ENCODE measurements around the gene MAML3. TPM values are rescaled to one million over a fixed set of nuclear protein-coding genes. Genes with fewer than 3 reads are reported as not detected.

MAML3 gene
- total and polyA plus RNA-seq, 10 donors: 0.63 to 18.4 (median 12.7) TPM

GRCh38 chr4:140037353-140038030, 116.5 kb downstream of the MAML3 start:
- Histone ChIP-seq H3K27ac (no peak overlapping the region), H3K36me3 (no peaks in the 10 kb centered on the region), H3K9me3 (no peaks in the 10 kb centered on the region), H3K27me3 (replicated peaks in 1 of 7) (no peaks in the 10 kb centered on the region), H3K4me1 (peaks cover 0 to 16% (median 2%) of the 10 kb centered on the region in 6 donors), H3K4me3 (no peak overlapping the region)
- intact Hi-C loops (cut with DNase I; ENCODE audit: low total_unique reads): no loop called here
- TF ChIP-seq POLR2AphosphoS5 (IDR thresholded peaks at IDR 0.05): no peak
- TF ChIP-seq POLR2A (IDR thresholded peaks at IDR 0.05): no peak
- no peak for TF ChIP-seq CTCF (IDR thresholded peaks at IDR 0.05 in 8 of 11, conservative IDR thresholded peaks at IDR 0.05 in 3 of 11)
- 80 to 92% (median 83%) methylated on average over 6 of the region's 6 CpGs for WGBS, 5 donors
- no peak for DNase-seq

DNA sequence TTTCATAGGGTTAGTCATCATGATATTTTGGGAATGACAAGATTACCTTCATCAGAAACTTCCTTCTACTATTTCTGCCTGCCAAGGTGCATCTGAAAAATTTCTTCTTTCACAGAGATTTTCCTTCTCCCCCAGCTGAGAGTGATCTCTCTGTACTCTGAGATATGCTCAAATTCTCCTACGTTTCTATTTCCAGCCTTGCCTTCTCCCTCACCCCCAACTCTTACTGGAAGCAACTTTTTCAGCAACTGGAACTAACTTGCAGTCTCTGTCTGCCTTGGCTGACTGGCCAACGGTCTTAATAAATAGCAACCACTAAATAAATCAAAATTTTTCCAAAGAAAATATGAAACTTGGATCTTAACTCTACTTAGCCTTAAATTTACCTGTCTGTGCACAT, 122.3 kb downstream of the MAML3 start:
- Histone ChIP-seq H3K27me3 (replicated peaks in 1 of 7) (no peaks in the 10 kb centered on the region), H3K27ac (no peak overlapping the region), H3K4me1 (peaks cover 0 to 16% (median 0%) of the 10 kb centered on the region in 6 donors), H3K9me3 (no peaks in the 10 kb centered on the region), H3K4me3 (no peak overlapping the region), H3K36me3 (no peaks in the 10 kb centered on the region)
- 63 to 90% (median 76%) methylated on average over 2 of the region's 2 CpGs for WGBS, 5 donors
- DNase-seq: no peak
- TF ChIP-seq CTCF (IDR thresholded peaks at IDR 0.05 in 8 of 11, conservative IDR thresholded peaks at IDR 0.05 in 3 of 11) (no peak), POLR2AphosphoS5 (IDR thresholded peaks at IDR 0.05) (no peak), POLR2A (IDR thresholded peaks at IDR 0.05) (no peak)
- intact Hi-C loops (cut with DNase I; ENCODE audit: low total_unique reads): no loop called here

DNA sequence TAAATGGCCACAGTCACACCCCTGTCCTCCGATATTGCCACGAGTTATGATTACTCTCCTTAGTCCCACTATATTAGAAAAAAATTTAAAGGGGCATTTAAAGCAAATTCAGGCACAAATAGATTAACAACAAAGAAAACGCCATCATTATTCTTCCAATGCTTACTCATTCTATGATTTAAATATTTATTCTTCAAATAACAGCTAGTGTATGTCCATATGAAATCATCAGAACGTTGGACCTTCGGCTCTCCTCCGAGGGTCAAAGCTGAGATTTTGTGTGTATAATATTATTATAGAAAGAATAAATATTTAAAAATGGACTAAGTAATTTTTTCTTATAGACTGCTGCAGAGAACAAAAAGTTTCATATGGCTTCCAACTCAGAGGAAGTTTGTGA, 122.9 kb downstream of the MAML3 start:
- H3K9me3 ChIP-seq: no peaks in the 10 kb centered on the region
- H3K4me3 ChIP-seq: no peak overlapping the region
- no peaks in the 10 kb centered on the region for H3K27me3 ChIP-seq (replicated peaks in 1 of 7)

More for the DNA sequence above, 122.9 kb downstream of the MAML3 start:
- WGBS, 5 donors: 92 to 94% (median 93%) methylated on average over 6 of the region's 6 CpGs
- Histone ChIP-seq H3K4me1 (peaks cover 0 to 19% (median 0%) of the 10 kb centered on the region in 6 donors), H3K27ac (no peak overlapping the region), H3K36me3 (no peaks in the 10 kb centered on the region)
- no peak for DNase-seq
- intact Hi-C loops (cut with DNase I; ENCODE audit: low total_unique reads): no loop called here
- TF ChIP-seq CTCF (IDR thresholded peaks at IDR 0.05 in 8 of 11, conservative IDR thresholded peaks at IDR 0.05 in 3 of 11): no peak
- no peak for TF ChIP-seq POLR2AphosphoS5 (IDR thresholded peaks at IDR 0.05)
- no peak for TF ChIP-seq POLR2A (IDR thresholded peaks at IDR 0.05)

All from spleen (tissue), 11 donors.